Middle frontal gyrus (tissue), 1 donor: ENCODE data around the gene EFHC1.
"Not testable (repeated sequence)": the region's sequence is repeated elsewhere in the genome, so short reads cannot be mapped to it uniquely, and the experiment has no call there.

ENCODE experiments used
- DNase-seq: peaks from one replicate; pipeline ENCODE4 v3.0.0-alpha.2; 2015; ENCODE audit warnings: low spot score; ENCODE audit errors: extremely low spot score

EFHC1 gene

GRCh38 chr6:52433294-52433693, 13.2 kb downstream of the EFHC1 start:
- DNase-seq: not testable (repeated sequence)

GRCh38 chr6:52435345-52435744, 15.2 kb downstream of the EFHC1 start:
- DNase-seq: no peak

GRCh38 chr6:52438926-52439325, 18.8 kb downstream of the EFHC1 start:
- no peak for DNase-seq

GRCh38 chr6:52454556-52454955, 34.4 kb downstream of the EFHC1 start:
- no peak for DNase-seq

GRCh38 chr6:52457096-52457495, 37.0 kb downstream of the EFHC1 start:
- DNase-seq: no peak

GRCh38 chr6:52461194-52461593, 41.1 kb downstream of the EFHC1 start:
- not testable (repeated sequence) for DNase-seq

- DNase-seq: no peak
Measured at GRCh38 chr6:52474173-52474572, 54.0 kb downstream of the EFHC1 start.

GRCh38 chr6:52475307-52475706, 55.2 kb downstream of the EFHC1 start:
- no peak for DNase-seq

GRCh38 chr6:52482903-52483670, 62.9 kb downstream of the EFHC1 start:
- DNase-seq: no peak

GRCh38 chr6:52483671-52484003, 63.5 kb downstream of the EFHC1 start:
- DNase-seq: no peak

GRCh38 chr6:52489881-52490280, 69.7 kb downstream of the EFHC1 start:
- no peak for DNase-seq

GRCh38 chr6:52491203-52492069, 71.3 kb downstream of the EFHC1 start:
- DNase-seq: no peak

GRCh38 chr6:52493669-52494068, 73.5 kb downstream of the EFHC1 start:
- DNase-seq: no peak

GRCh38 chr6:52494298-52495072, 74.3 kb downstream of the EFHC1 start:
- DNase-seq: no peak

GRCh38 chr6:52495922-52496321, 75.8 kb downstream of the EFHC1 start:
- DNase-seq: no peak

- DNase-seq: no peak
Measured at GRCh38 chr6:52496631-52497030, 76.5 kb downstream of the EFHC1 start.

- no peak for DNase-seq
Measured at GRCh38 chr6:52497652-52498408, 77.7 kb downstream of the EFHC1 start.

GRCh38 chr6:52498538-52499017, 78.4 kb downstream of the EFHC1 start:
- no peak for DNase-seq

GRCh38 chr6:52499026-52499425, 78.9 kb downstream of the EFHC1 start:
- DNase-seq: no peak

- no peak for DNase-seq
Measured at GRCh38 chr6:52499681-52500236, 79.6 kb downstream of the EFHC1 start.
